Choroid plexus epithelial cell (primary cell): ENCODE data around the gene TEX12.

Experiments
- DNase-seq: peaks from one replicate; pipeline ENCODE4 v3.0.0-alpha.2; 2010; ENCODE audit warnings: low read depth
- H3K4me3 ChIP-seq: 2 replicates; pipeline ENCODE4 v1.5.1; 2011; ENCODE audit warnings: low read depth, mild to moderate bottlenecking, control low read depth, low read length, moderate library complexity
- TF ChIP-seq, protein P1 (sequence below): conservative IDR thresholded peaks from 2 replicates; pipeline ENCODE4 v1.5.1; 2011; ENCODE audit warnings: low read depth, mild to moderate bottlenecking, control low read depth, inconsistent platforms, low read length, moderate library complexity

Gene TEX12

DNA sequence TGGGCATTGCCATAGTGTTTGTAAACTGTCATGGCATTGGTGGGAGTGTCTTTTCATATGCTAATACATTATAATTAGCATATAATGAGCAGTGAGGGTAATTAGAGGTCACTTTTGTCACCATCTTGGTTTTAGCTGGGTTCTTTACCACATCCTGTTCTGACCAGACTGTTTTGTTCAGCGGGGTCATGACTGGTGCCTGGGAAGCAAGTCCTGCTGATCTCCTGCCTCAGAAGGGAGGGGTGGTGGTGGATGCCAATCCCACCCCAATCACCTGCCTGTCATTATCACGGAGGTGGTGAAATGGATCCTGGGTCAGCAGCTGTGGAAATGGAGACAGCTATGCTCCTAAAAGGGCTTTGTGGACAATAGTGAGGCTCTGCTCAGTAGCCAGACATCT is 34.4 kb upstream of the TEX12 start:
- TF ChIP-seq, protein P1, sequence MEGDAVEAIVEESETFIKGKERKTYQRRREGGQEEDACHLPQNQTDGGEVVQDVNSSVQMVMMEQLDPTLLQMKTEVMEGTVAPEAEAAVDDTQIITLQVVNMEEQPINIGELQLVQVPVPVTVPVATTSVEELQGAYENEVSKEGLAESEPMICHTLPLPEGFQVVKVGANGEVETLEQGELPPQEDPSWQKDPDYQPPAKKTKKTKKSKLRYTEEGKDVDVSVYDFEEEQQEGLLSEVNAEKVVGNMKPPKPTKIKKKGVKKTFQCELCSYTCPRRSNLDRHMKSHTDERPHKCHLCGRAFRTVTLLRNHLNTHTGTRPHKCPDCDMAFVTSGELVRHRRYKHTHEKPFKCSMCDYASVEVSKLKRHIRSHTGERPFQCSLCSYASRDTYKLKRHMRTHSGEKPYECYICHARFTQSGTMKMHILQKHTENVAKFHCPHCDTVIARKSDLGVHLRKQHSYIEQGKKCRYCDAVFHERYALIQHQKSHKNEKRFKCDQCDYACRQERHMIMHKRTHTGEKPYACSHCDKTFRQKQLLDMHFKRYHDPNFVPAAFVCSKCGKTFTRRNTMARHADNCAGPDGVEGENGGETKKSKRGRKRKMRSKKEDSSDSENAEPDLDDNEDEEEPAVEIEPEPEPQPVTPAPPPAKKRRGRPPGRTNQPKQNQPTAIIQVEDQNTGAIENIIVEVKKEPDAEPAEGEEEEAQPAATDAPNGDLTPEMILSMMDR, result no peak
- DNase-seq, result no peak
- no peak overlapping the region for H3K4me3 ChIP-seq

DNA sequence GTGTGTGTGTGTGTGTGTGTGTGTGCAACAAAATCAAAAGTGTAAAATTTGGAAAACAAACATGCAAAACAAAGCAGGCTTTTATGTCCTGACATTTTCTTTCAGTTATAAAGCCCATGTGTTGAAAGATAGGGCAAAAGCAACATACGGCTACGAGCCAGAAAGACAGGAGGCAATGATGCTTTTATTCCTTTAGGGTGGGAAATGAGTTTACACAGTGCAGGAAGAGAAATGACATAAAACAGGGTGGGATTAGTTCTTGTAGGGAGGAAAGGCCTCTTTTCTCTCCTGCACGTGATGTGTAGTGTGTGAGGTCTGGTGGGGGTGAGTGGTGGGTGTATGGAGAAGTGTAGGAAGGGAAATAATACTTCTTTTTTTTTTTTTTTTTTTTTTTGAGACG is 32.7 kb upstream of the TEX12 start:
- no peak for DNase-seq
- H3K4me3 ChIP-seq, result no peak overlapping the region
- TF ChIP-seq, protein P1, result no peak

DNA sequence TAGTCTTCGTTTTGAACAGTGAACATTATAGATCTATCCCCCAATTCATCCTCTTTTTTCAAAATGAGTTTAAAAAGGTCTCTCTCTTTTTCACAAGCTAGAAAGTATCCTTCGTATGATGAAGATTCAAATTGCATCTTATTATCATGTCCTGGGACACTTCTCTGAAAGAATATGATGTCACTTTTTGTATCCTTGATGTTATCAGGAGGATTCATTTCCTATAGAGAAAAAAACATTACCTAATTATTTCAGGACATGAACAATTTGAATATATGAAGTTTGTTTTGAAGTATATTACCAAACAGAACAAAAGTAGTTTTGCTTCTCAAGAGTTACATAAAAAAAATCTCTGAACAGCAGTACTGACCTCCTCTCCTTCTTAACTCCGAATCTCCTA is 23.6 kb upstream of the TEX12 start:
- H3K4me3 ChIP-seq, result no peak overlapping the region
- no peak for DNase-seq
- TF ChIP-seq, protein P1, result no peak

DNA sequence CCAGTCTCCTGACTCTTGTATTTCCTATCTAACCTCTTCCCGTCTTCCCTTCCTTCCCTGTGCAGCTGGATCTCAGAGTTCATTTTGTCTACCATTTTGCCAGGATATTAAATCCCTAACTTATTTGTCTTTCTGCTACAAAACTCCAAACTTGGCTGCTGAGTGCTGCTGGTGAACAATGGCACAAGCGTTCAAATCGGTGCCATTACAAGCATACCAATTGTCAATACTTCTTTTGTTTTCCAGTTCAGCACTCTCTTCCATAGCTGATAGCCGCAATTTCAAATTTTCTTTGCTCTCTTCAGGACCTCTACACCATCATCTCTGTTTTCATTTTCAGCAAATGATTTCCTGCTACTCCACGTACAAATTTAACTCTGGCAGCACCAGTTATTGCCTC is 16.7 kb upstream of the TEX12 start:
- DNase-seq, result no peak
- no peak overlapping the region for H3K4me3 ChIP-seq
- TF ChIP-seq, protein P1, result no peak

DNA sequence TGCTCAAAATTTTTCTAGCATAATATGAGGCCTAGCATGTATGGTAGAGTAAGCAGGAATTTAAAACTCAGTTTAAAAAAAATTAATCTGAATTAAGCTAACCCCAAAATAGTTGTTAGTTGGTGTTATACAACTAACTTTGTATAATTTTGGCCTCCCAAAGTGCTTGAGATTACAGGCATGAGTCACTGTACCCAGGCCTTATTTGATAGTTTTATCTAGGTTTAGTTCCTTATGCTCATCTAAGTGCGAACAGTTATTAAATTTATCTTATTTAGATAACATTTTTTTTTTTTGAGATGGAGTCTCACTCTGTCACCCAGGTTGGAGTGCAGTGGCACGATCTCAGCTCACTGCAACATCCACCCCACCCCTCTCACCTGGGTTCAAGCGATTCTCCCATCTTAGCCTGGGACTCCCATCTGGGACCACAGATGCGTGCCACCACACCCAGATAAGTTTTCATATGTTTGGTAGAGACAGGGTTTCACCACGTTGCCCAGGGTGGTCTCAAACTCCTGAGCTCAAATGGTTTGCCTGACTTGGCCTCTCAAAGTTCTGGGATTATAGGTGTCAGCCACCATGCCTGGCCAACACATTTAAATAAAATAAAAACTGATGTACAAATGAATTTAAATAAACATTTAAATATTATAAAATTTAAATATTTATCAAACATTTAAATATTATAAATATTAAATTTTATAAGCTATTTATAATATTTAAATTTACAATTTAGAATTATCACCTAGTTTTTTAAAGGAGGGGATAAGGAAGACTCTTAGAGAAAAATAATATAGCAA is 10.8 kb upstream of the TEX12 start:
- TF ChIP-seq, protein P1, result no peak
- H3K4me3 ChIP-seq, result no peak overlapping the region
- DNase-seq, result no peak

DNA sequence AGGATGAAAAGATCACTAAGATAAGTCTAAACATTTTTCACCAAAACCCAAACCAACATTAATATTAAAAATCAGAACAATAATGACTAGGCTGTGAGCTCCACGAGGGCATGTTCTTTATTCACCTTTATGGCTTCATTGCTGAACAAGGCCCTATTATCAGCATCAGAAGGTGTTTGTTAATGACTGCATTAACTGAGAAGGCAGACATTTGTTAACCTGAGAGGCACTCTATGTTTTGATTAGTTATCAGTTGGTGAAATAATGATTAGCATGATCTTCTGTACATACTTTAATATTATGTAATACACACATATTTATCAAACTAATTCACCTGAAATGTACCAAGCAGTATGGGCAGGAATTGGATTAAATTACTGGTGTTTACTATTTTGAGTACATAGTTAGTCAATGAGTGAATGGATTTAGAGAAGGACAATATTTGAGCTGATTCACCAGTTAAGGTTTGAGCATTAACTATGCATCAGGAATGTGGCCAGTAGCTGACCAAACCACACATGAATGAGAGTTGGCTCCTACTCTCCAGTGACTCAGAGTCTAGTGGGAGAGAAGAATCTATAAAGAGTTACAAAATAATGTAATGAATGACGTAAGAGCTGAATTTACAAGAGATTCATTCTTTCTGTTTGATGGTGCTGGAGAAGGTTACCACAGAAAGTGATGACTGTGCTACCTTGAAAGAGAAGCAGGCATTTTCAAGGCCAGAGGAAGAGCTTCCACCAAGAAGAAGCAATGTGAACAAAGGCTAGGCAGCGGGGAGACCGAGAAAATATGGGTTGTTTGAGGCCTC is 10.0 kb upstream of the TEX12 start:
- no peak overlapping the region for H3K4me3 ChIP-seq
- TF ChIP-seq, protein P1, result no peak
- peak; percentile 99 for DNase-seq
